Hepatocyte (in vitro differentiated cells): ENCODE measurements around the gene SLC6A3. TPM values are rescaled to one million over a fixed set of nuclear protein-coding genes. Genes with fewer than 3 reads are reported as not detected.

Experiments used
- DNase-seq: peaks from one replicate; pipeline ENCODE4 v3.0.0-alpha.2; 2016; ENCODE audit warnings: low spot score
- H2AFZ ChIP-seq: fragments of 200-600 bp; sonication (generic); 2 replicates; pipeline ENCODE4 v1.6.0; 2016; ENCODE audit warnings: antibody characterized with exemption, mild to moderate bottlenecking
- H3K27ac ChIP-seq: fragments of 200-600 bp; sonication (generic); 2 replicates; pipeline ENCODE4 v1.5.1; 2016; ENCODE audit warnings: mild to moderate bottlenecking
- H3K27me3 ChIP-seq: fragments of 200-600 bp; sonication (generic); 2 replicates; pipeline ENCODE4 v1.6.1; 2016
- H3K36me3 ChIP-seq: fragments of 200-600 bp; sonication (generic); replicated peaks from 2 replicates; pipeline ENCODE4 v1.5.1; 2016; ENCODE audit warnings: low read depth; ENCODE audit not compliant: insufficient read depth
- H3K4me1 ChIP-seq: fragments of 200-600 bp; sonication (generic); 2 replicates; pipeline ENCODE4 v1.5.1; 2016; ENCODE audit warnings: mild to moderate bottlenecking, moderate library complexity; ENCODE audit not compliant: insufficient read depth
- H3K4me2 ChIP-seq: fragments of 200-600 bp; sonication (generic); 2 replicates; pipeline ENCODE4 v1.6.0; 2016
- H3K4me3 ChIP-seq: fragments of 200-600 bp; sonication (generic); 2 replicates; pipeline ENCODE4 v1.5.1; 2016; ENCODE audit warnings: mild to moderate bottlenecking
- H3K79me2 ChIP-seq: fragments of 200-600 bp; sonication (generic); 2 replicates; pipeline ENCODE4 v1.6.0; 2017; ENCODE audit warnings: mild to moderate bottlenecking
- H3K9me2 ChIP-seq: fragments of 200-600 bp; sonication (generic); replicated peaks from 2 replicates; pipeline ENCODE4 v1.6.0; 2017; ENCODE audit warnings: mild to moderate bottlenecking; ENCODE audit not compliant: insufficient read depth
- H3K9me3 ChIP-seq: fragments of 200-600 bp; sonication (generic); 2 replicates; pipeline ENCODE4 v1.5.1; 2016; ENCODE audit warnings: low read depth, mild to moderate bottlenecking
- H4K20me1 ChIP-seq: fragments of 200-600 bp; sonication (generic); 2 replicates; pipeline ENCODE4 v1.6.0; 2016; ENCODE audit warnings: mild to moderate bottlenecking; ENCODE audit not compliant: insufficient read depth, poor library complexity, severe bottlenecking
- CTCF ChIP-seq: fragments of 200-600 bp; sonication (generic); IDR thresholded peaks from 2 replicates; pipeline ENCODE4 v1.5.1; 2016; ENCODE audit warnings: antibody characterized with exemption, mild to moderate bottlenecking; ENCODE audit not compliant: poor library complexity
- EZH2 ChIP-seq: fragments of 200-600 bp; sonication (generic); IDR thresholded peaks from 2 replicates; pipeline ENCODE4 v1.6.1; 2016; ENCODE audit warnings: antibody characterized with exemption, mild to moderate bottlenecking, borderline replicate concordance
- EZH2phosphoT487 ChIP-seq: fragments of 200-600 bp; sonication (generic); IDR thresholded peaks from one replicate; pipeline ENCODE4 v1.6.1; 2018; ENCODE audit warnings: antibody characterized with exemption, mild to moderate bottlenecking, low read depth, moderate library complexity; ENCODE audit not compliant: unreplicated experiment, severe bottlenecking
- WGBS: methylation state at CpG from one replicate; pipeline ENCODE4 v1.1.6; 2016; ENCODE audit warnings: low lambda C conversion rate; ENCODE audit errors: missing lambda C conversion rate; 5-methylcytosine and 5-hydroxymethylcytosine counted together
- polyA plus RNA-seq: library from polyadenylated mRNA; unstranded; fragments of >200 nt; fragmentation: Nextera tagmentation; extraction: Ambion mirVana; gene quantifications from 2 replicates; pipeline ENCODE4 v1.2.1, GENCODE V29; 2016
- total RNA-seq: library from RNA; depleted of rRNA; stranded (reverse); fragments of >200 nt; gene quantifications from 2 replicates; pipeline ENCODE4 v1.2.3, GENCODE V29; 2014

The SLC6A3 gene
- total and polyA plus RNA-seq, 2 experiments from 2014 or later, result not detected

- no peak overlapping the region for H3K4me3 ChIP-seq
- H3K79me2 ChIP-seq, result no peaks in the 10 kb centered on the region
- no peak overlapping the region for H2AFZ ChIP-seq
- no peaks in the 10 kb centered on the region for H3K36me3 ChIP-seq
- WGBS, result 88% methylated on average over 23 of the region's 23 CpGs
- TF ChIP-seq EZH2phosphoT487, result no peak
- TF ChIP-seq CTCF, result no peak
- no peak for TF ChIP-seq EZH2
- no peaks in the 10 kb centered on the region for H3K9me2 ChIP-seq
- no peaks in the 10 kb centered on the region for H3K27me3 ChIP-seq
- no peak overlapping the region for H3K27ac ChIP-seq
- no peaks in the 10 kb centered on the region for H3K9me3 ChIP-seq
- H3K4me1 ChIP-seq, result no peaks in the 10 kb centered on the region
- H3K4me2 ChIP-seq, result no peak overlapping the region
- no peak for DNase-seq
- no peaks in the 10 kb centered on the region for H4K20me1 ChIP-seq
These were observed 31.5 kb downstream of the SLC6A3 start for GRCh38 chr5:1413611-1414241.

GRCh38 chr5:1413211-1413610, 32.0 kb downstream of the SLC6A3 start:
- Histone ChIP-seq H3K27me3 (no peaks in the 10 kb centered on the region), H3K4me3 (no peak overlapping the region), H3K27ac (no peak overlapping the region), H3K4me1 (no peaks in the 10 kb centered on the region), H4K20me1 (no peaks in the 10 kb centered on the region), H3K4me2 (no peak overlapping the region), H3K79me2 (no peaks in the 10 kb centered on the region), H3K36me3 (no peaks in the 10 kb centered on the region), H2AFZ (no peak overlapping the region), H3K9me2 (no peaks in the 10 kb centered on the region), H3K9me3 (no peaks in the 10 kb centered on the region)
- 70% methylated on average over 13 of the region's 13 CpGs for WGBS
- TF ChIP-seq EZH2phosphoT487 (no peak), EZH2 (no peak), CTCF (no peak)
- DNase-seq, result no peak

- TF ChIP-seq EZH2phosphoT487 (no peak), EZH2 (no peak), CTCF (no peak)
- H3K79me2 ChIP-seq, result no peaks in the 10 kb centered on the region
- no peak overlapping the region for H3K4me3 ChIP-seq
- no peak overlapping the region for H3K27ac ChIP-seq
- 60% methylated on average over 10 of the region's 10 CpGs for WGBS
- no peak overlapping the region for H2AFZ ChIP-seq
- no peak overlapping the region for H3K4me2 ChIP-seq
- H3K9me2 ChIP-seq, result no peaks in the 10 kb centered on the region
- H3K27me3 ChIP-seq, result no peaks in the 10 kb centered on the region
- H3K9me3 ChIP-seq, result no peaks in the 10 kb centered on the region
- no peaks in the 10 kb centered on the region for H3K4me1 ChIP-seq
- H4K20me1 ChIP-seq, result no peaks in the 10 kb centered on the region
- no peaks in the 10 kb centered on the region for H3K36me3 ChIP-seq
- DNase-seq, result no peak
These were observed 32.6 kb downstream of the SLC6A3 start for GRCh38 chr5:1412621-1413020.

- H3K4me3 ChIP-seq, result no peak overlapping the region
- no peaks in the 10 kb centered on the region for H3K9me3 ChIP-seq
- no peak for DNase-seq
- H3K27ac ChIP-seq, result no peak overlapping the region
- H3K27me3 ChIP-seq, result no peaks in the 10 kb centered on the region
- TF ChIP-seq EZH2 (no peak), EZH2phosphoT487 (no peak), CTCF (no peak)
- no peaks in the 10 kb centered on the region for H3K4me1 ChIP-seq
- H4K20me1 ChIP-seq, result no peaks in the 10 kb centered on the region
- WGBS, result 76% methylated on average over 16 of the region's 16 CpGs
- no peaks in the 10 kb centered on the region for H3K36me3 ChIP-seq
- H3K9me2 ChIP-seq, result no peaks in the 10 kb centered on the region
- H2AFZ ChIP-seq, result no peak overlapping the region
- no peak overlapping the region for H3K4me2 ChIP-seq
- H3K79me2 ChIP-seq, result no peaks in the 10 kb centered on the region
These were observed 33.1 kb downstream of the SLC6A3 start for GRCh38 chr5:1412163-1412562.
